Measurements from ENCODE around the gene CAMK1D. TPM values are rescaled to one million over a fixed set of nuclear protein-coding genes. Genes with fewer than 3 reads are reported as not detected.
"Not testable (repeated sequence)": the region's sequence is repeated elsewhere in the genome, so short reads cannot be mapped to it uniquely, and the experiment has no call there.

The CAMK1D gene
- polyA plus RNA-seq (ENCODE audit: insufficient read length in 12 of 12) = 10 to 100 TPM in 2 of 12 donors, 1 to 10 TPM in 9, not detected in 1; 1.6 to 16.1 (median 3.5) TPM
- long read RNA-seq, donor 1 = 0 reads
- long read RNA-seq, donor 2 = 0 reads
- long read RNA-seq, donor 3 = 0 reads
- long read RNA-seq, donor 4 = 0 reads
- long read RNA-seq, donor 5 = 0 reads
- long read RNA-seq, donor 6 = 0 reads
- long read RNA-seq, donor 7 = 0 reads
- long read RNA-seq, donor 8 = 0 reads
- long read RNA-seq, donor 9 = 0 reads
- long read RNA-seq, donor 10 = 0 reads
- long read RNA-seq, donor 11 = 0 reads

DNA sequence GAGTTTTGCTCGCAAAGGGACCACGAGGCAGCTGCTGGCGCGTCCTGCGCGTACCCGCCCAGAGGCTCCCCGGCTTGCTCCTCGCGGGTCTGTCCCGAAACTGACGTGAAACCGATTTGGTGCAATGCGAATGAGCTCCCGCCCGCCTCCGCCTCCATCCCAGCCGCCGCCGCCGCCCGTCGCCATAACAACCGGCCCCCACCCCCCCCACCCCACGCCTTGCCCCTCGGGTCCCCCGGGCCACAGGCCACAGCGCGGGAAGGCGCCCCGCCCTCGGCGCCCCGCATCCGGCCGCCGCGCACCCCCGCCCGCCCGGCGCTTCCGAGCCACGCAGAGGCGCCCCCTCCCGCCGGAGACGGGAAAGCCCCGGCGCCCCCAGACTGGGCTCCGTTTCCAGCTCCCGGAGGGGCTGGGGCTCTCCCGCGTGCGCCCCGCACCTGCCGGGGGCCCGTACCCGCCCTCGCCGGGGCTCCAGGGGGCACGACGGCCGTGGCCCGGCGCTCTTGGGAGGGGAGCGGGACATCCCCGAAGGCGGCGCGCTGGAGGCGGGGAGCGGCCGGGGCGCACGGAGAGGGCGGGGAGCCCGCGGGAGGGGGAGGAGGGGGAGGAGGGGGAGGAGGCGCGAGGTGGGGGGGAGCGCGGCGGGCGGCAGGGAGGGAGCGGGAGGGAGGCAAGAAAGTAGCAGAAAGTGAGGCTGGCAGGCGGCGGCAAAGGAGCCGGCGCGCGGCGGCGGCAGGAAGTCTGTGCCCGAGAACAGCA is at the start of gene CAMK1D:
Gene CAMK1D (plus strand): TSS at position 678 of the 759 bp plus-strand sequence.
- DNase-seq = peak; percentile 72

- DNase-seq = not testable (repeated sequence)
Observed at GRCh38 chr10:12301036-12301435, 48.3 kb upstream of the CAMK1D start.

- no peak for DNase-seq
Observed at GRCh38 chr10:12308057-12308456, 41.3 kb upstream of the CAMK1D start.

GRCh38 chr10:12308736-12309375 is 40.5 kb upstream of the CAMK1D start:
- no peak for DNase-seq

- not testable (repeated sequence) for DNase-seq
Observed at GRCh38 chr10:12309783-12310182, 39.6 kb upstream of the CAMK1D start.

DNA sequence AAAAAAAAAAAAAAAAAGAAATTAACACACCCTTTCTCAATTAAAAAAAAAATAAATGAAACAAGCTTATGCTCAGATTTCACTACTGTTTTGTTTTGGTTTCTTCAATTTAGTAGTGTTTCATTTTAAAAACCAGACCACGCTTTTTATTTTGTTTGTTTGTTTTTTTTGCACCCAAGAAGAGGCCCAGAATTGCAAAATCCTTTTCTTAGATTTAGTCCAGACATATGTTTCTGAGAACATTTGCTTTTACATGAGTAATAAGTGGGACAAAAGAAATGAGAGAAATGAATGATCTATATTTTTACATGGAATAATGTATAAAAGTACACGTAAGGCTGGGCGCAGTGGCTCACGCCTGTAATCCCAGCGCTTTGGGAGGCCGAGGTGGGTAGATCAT is 34.5 kb upstream of the CAMK1D start:
- no peak for DNase-seq

GRCh38 chr10:12319076-12319475 is 30.3 kb upstream of the CAMK1D start:
- no peak for DNase-seq

DNA sequence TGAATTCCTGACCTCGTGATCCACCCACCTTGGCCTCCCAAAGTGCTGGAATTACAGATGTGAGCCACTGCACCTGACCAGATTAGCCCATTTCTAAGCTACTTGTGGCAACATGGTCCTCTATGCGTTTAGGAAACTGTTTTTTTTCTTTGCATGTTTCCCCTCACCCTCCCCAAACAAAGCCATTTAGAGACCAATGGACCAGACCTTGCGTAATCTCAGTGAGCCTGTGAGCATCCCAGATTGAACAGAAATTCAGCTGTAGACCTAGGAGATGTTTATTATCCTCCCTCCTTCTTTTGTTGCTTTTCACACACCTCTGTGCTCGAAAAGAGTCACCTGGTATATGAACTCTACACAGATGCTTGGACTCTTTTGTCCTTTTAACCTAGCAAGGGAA is 28.5 kb upstream of the CAMK1D start:
- no peak for DNase-seq

- DNase-seq = no peak
Observed at GRCh38 chr10:12321641-12322040, 27.7 kb upstream of the CAMK1D start.

DNA sequence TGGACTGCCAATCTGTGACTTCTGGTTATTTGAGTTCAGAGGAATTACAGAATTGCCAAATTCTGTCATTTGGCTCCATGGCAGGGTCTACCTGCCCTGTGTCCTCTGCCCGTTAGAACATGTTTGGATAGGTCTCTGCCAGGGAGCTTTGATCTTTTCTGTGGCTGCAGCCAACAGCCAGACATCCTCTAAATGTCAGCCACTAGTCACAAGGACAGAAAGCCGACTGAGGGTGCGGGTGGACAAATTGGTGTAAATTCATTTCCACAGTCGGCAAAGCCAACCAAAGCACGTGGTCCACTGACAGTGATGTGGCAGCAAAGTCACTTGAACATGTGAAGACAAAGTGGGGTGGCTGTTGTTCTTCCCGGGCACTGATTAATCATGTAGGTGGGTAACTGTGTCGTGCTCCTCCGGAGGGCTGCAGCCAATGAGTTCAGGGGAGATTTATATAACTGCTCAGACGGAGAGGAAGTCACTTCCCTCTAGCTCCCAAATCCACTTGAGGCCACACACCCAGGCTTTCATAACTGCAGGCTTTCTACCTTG is 26.7 kb upstream of the CAMK1D start:
- no peak for DNase-seq

DNA sequence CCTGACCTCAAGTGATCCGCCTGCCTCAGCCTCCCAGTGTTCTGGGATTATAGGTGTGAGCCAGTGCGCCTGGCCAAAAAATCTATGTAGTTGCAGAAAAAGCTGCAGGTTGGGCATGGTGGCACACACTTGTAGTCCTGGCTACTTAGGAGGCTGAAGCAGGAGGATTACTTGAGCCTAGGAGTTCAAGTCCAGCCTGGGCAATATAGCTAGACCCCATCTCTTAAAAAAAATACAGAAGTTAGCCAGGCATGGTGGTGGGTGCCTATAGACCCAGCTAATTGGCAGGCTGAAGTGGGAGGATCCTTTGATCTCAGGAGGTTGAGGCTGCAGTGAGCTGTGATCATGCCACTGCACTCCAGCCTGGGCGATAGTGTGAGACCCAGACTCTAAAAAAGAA is 24.8 kb upstream of the CAMK1D start:
- DNase-seq = no peak

- no peak for DNase-seq
Observed at GRCh38 chr10:12327074-12327473, 22.3 kb upstream of the CAMK1D start.

GRCh38 chr10:12327476-12327875 is 21.9 kb upstream of the CAMK1D start:
- DNase-seq = no peak

DNA sequence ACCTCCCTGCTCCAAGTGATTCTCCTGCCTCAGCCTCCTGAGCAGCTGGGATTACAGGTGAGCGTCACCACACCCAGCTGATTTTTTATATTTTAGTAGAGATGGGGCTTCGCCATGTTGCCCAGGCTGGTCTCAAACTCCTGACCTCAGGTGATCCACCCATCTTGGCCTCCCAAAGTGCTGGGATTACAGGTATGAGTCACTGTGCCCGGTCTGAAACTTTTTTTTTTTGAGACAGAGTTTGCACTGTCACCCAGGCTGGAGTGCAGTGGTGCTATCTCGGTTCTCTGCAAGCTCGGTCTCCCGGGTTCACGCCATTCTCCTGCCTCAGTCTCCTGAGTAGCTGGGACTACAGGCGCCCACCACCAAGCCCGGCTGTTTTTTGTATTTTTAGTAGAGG is 21.0 kb upstream of the CAMK1D start:
- not testable (repeated sequence) for DNase-seq

- DNase-seq = no peak
Observed at GRCh38 chr10:12332572-12333379, 16.6 kb upstream of the CAMK1D start.

GRCh38 chr10:12333380-12334185 is 15.8 kb upstream of the CAMK1D start:
- DNase-seq = no peak

GRCh38 chr10:12334186-12334530 is 15.2 kb upstream of the CAMK1D start:
- DNase-seq = no peak

GRCh38 chr10:12335169-12335568 is 14.2 kb upstream of the CAMK1D start:
- DNase-seq = not testable (repeated sequence)

DNA sequence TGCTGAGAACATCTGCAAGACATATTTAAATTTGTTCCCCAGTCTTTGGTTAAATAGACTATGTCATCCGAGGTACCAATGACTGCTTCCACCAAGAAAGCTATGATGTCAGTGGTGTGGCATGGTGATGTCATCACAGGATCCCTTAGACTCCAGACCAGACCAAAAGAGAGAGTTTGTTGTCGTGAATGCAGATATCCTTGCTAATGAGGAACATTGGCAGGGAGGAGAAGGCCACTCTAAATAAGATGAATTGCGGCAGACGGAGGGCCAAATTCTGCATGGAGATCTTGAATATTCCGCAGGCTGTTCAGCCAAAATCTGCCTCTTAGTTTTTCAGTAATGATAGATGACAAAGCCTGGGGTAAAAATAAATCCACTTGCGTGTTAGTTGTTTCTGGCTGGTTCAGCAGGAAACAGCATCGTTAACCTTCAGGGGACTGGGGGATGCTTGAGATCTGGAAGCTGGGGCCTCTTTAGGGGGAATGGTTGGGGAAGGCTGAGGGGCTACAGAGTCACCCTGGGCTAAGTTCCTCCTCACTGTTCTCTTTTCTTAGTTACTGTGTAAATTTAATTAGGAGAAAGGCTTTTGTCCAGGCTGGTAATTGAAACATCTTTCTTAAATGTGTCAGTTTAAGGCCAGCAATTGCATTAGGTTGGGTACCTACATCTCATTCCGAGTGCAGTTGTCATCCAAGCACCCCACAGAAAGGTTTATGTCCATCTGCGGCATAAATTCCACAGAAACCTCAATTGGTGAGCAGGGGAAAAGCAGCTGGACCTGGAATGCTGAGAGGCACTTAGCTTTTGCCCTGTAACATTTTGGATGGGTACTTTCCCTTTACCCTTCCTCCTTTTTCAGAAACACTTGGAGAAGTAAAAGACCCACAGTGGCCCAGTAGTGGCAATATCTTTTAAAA is 11.6 kb upstream of the CAMK1D start:
- DNase-seq = no peak

GRCh38 chr10:12338981-12339380 is 10.4 kb upstream of the CAMK1D start:
- no peak for DNase-seq
